A549 (cell line): Measurements from ENCODE around the gene JAKMIP1. TPM values are rescaled to one million over a fixed set of nuclear protein-coding genes. Genes with fewer than 3 reads are reported as not detected.
"Not testable (repeated sequence)": the region's sequence is repeated elsewhere in the genome, so short reads cannot be mapped to it uniquely, and the experiment has no call there.

ENCODE experiments used
- ATAC-seq, 2 experiments: fragments of 200-7000 bp in 1 of 2; fragments of >200 bp in 1 of 2; cut with Nextera tagmentation in 1 of 2; cut with Tn5 transposase in 1 of 2; 3 replicates each; pipeline versions ENCODE4 v1.8.0 to v1.9.1; 2018 to 2020; ENCODE audit warnings: mild to moderate bottlenecking in 1 of 2, moderate library complexity in 1 of 2
- CTCF ChIA-PET: fragments of 300-600 bp; sonication (Branson Sonifier 250); formaldehyde crosslinking; extraction: SDS; loops from one replicate; lab custom pipeline; 2021; ENCODE audit warnings: antibody characterized with exemption, inconsistent platforms; lab: Yijun Ruan, JAX
- POLR2A ChIA-PET: fragments of 350-600 bp; formaldehyde crosslinking; extraction: SDS; loops from one replicate; lab custom pipeline; 2021; ENCODE audit warnings: antibody characterized with exemption, inconsistent platforms; lab: Yijun Ruan, JAX
- DNase-seq, 2 experiments: peaks; one replicate each; pipeline versions ENCODE4 v3.0.0 to v3.0.0-alpha.2; 2011 to 2016; ENCODE audit warnings: low read depth in 1 of 2, low spot score in 1 of 2
- FAIRE-seq: peaks from 2 replicates; lab custom pipeline; 2011; peaks lifted over from hg19 to GRCh38; lab: Jason Lieb, UNC
- H3K27ac ChIP-seq, 2 experiments: fragments of >200 bp; sonication (Bioruptor Twin); formaldehyde crosslinking; 3 replicates each; pipeline ENCODE4 v1.5.1; 2016 to 2017
- H3K4me1 ChIP-seq: fragments of >200 bp; sonication (Bioruptor Twin); formaldehyde crosslinking; 3 replicates; pipeline ENCODE4 v1.6.1; 2016
- H3K4me2 ChIP-seq: fragments of >200 bp; sonication (Bioruptor Twin); formaldehyde crosslinking; 3 replicates; pipeline ENCODE4 v1.6.1; 2016
- H3K4me3 ChIP-seq: fragments of >200 bp; sonication (Bioruptor Twin); formaldehyde crosslinking; 3 replicates; pipeline ENCODE4 v1.5.1; 2016
- H3K9me3 ChIP-seq: fragments of >200 bp; sonication (Bioruptor Twin); formaldehyde crosslinking; 3 replicates; pipeline ENCODE4 v1.6.1; 2016
- BHLHE40 ChIP-seq: IDR thresholded peaks from 2 replicates; pipeline ENCODE4 v1.6.1; 2012; ENCODE audit warnings: low read depth, low read length, inconsistent platforms
- CBX8 ChIP-seq: fragments of 200-600 bp; sonication (generic); IDR thresholded peaks from 2 replicates; pipeline ENCODE4 v1.6.1; 2016
- CEBPB ChIP-seq, 2 experiments: fragments of >200 bp in 1 of 2; sonication (Bioruptor Twin) in 1 of 2; formaldehyde crosslinking in 1 of 2; IDR thresholded peaks; 2 replicates each; pipeline ENCODE4 v1.6.1; 2012 to 2016
- CHD2 ChIP-seq: fragments of 150-350 bp; IDR thresholded peaks from 2 replicates; pipeline ENCODE4 v1.6.1; 2014; ENCODE audit warnings: low read length; ENCODE audit not compliant: partially characterized antibody
- CHD4 ChIP-seq: fragments of 200-600 bp; sonication (generic); IDR thresholded peaks from 2 replicates; pipeline ENCODE4 v1.6.1; 2016; ENCODE audit warnings: antibody characterized with exemption, mild to moderate bottlenecking, borderline replicate concordance
- E2F6 ChIP-seq: IDR thresholded peaks from 2 replicates; pipeline ENCODE4 v1.6.1; 2012; ENCODE audit warnings: low read depth, borderline replicate concordance
- ELK1 ChIP-seq: fragments of 150-350 bp; IDR thresholded peaks from 2 replicates; pipeline ENCODE4 v1.6.1; 2014; ENCODE audit warnings: low read depth, mild to moderate bottlenecking, low read length
- EP300 ChIP-seq, 2 experiments: fragments of >200 bp; sonication (Bioruptor Twin); formaldehyde crosslinking; IDR thresholded peaks; 2 replicates in 1 of 2; 3 replicates in 1 of 2; pipeline ENCODE4 v1.6.1; 2016 to 2017
- ESRRA ChIP-seq: fragments of 150-350 bp; IDR thresholded peaks from 2 replicates; pipeline ENCODE4 v1.6.1; 2014; ENCODE audit warnings: mild to moderate bottlenecking, low read length, borderline replicate concordance
- GATA3 ChIP-seq: IDR thresholded peaks from 2 replicates; pipeline ENCODE4 v1.6.1; 2012; ENCODE audit warnings: borderline replicate concordance
- HES2 ChIP-seq: fragments of >200 bp; sonication (Bioruptor Twin); formaldehyde crosslinking; IDR thresholded peaks from 2 replicates; pipeline ENCODE4 v1.6.1; 2016
- HOXB13 ChIP-seq: fragments of 250-450 bp; sonication (Bioruptor Pico); IDR thresholded peaks from 2 replicates; pipeline ENCODE4 v1.5.0; 2020; ENCODE audit warnings: low read depth, mild to moderate bottlenecking, moderate library complexity
- JUN ChIP-seq, 2 experiments: fragments of >200 bp; sonication (Bioruptor Twin); formaldehyde crosslinking; IDR thresholded peaks; 2 replicates in 1 of 2; 3 replicates in 1 of 2; pipeline ENCODE4 v1.6.1; 2016 to 2017
- JUNB ChIP-seq: fragments of >200 bp; sonication (Bioruptor Twin); formaldehyde crosslinking; IDR thresholded peaks from 2 replicates; pipeline ENCODE4 v1.6.1; 2016
- MAFK ChIP-seq: fragments of 450-650 bp; IDR thresholded peaks from 2 replicates; pipeline ENCODE4 v1.6.1; 2014; ENCODE audit not compliant: partially characterized antibody
- MAZ ChIP-seq: fragments of 150-350 bp; IDR thresholded peaks from 2 replicates; pipeline ENCODE4 v1.6.1; 2014; ENCODE audit warnings: antibody characterized with exemption, low read depth, low read length, borderline replicate concordance
- MYC ChIP-seq: IDR thresholded peaks from 2 replicates; pipeline ENCODE4 v1.6.1; 2012; ENCODE audit warnings: mild to moderate bottlenecking, inconsistent platforms, low read length, improper control_type of control experiment, borderline replicate concordance
- NPAS2 ChIP-seq: fragments of 250-450 bp; sonication (Bioruptor Pico); IDR thresholded peaks from 2 replicates; pipeline ENCODE4 v1.8.0; 2022; ENCODE audit warnings: mild to moderate bottlenecking, moderate library complexity, borderline replicate concordance
- PBX3 ChIP-seq: IDR thresholded peaks from 2 replicates; pipeline ENCODE4 v1.6.1; 2012
- POLR2A ChIP-seq: IDR thresholded peaks from 2 replicates; pipeline ENCODE4 v1.6.1; 2012; ENCODE audit warnings: mild to moderate bottlenecking, low read length
- REST ChIP-seq: fragments of 200-600 bp; sonication (generic); IDR thresholded peaks from 2 replicates; pipeline ENCODE4 v1.6.1; 2016; ENCODE audit warnings: antibody characterized with exemption, mild to moderate bottlenecking, moderate library complexity
- RFX5 ChIP-seq: fragments of 450-650 bp; IDR thresholded peaks from 2 replicates; pipeline ENCODE4 v1.7.1; 2014; ENCODE audit warnings: antibody characterized with exemption, mild to moderate bottlenecking, moderate library complexity
- TFCP2L1 ChIP-seq: fragments of 250-450 bp; sonication (Bioruptor Pico); IDR thresholded peaks from 2 replicates; pipeline ENCODE4 v1.5.0; 2021; ENCODE audit warnings: mild to moderate bottlenecking
- TP53 ChIP-seq: fragments of 250-450 bp; sonication (Bioruptor Pico); IDR thresholded peaks from 2 replicates; pipeline ENCODE4 v1.5.0; 2021; ENCODE audit warnings: mild to moderate bottlenecking, moderate library complexity
- ZC3H11A ChIP-seq: fragments of 450-650 bp; IDR thresholded peaks from 2 replicates; pipeline ENCODE4 v1.6.1; 2014; ENCODE audit warnings: antibody characterized with exemption, mild to moderate bottlenecking
- ZFP36 ChIP-seq: fragments of 450-650 bp; IDR thresholded peaks from 2 replicates; pipeline ENCODE4 v1.6.1; 2014; ENCODE audit warnings: borderline replicate concordance; ENCODE audit not compliant: partially characterized antibody
- ZSCAN20 ChIP-seq: fragments of 250-450 bp; sonication (Bioruptor Pico); IDR thresholded peaks from 2 replicates; pipeline ENCODE4 v1.8.0; 2022; ENCODE audit warnings: mild to moderate bottlenecking, moderate library complexity
- whole genome bisulfite sequencing: methylation state at CpG from one replicate; pipeline ENCODE4 v1.1.6; 2017; ENCODE audit errors: missing lambda C conversion rate; 5-methylcytosine and 5-hydroxymethylcytosine counted together
- polyA plus RNA-seq, 4 experiments: library from polyadenylated mRNA; depleted of rRNA in 3 of 4; stranded (reverse); fragments of >200 nt; fragmentation: RNase III in 1 of 4; extraction: RNeasy Plus Mini Kit Qiagen cat#74134 plus additional on column Dnase treatment in 1 of 4; gene quantifications; 2 replicates in 3 of 4; 3 replicates in 1 of 4; pipeline ENCODE4 v1.2.3, GENCODE V29; 2011 to 2017

JAKMIP1 gene
- polyA plus RNA-seq, 2 of the 4 experiments (the other 2 are of a cell fraction): not detected

GRCh38 chr4:6008092-6008551 lies 192.2 kb downstream of the JAKMIP1 start:
- Histone ChIP-seq H3K4me1 (no peaks in the 10 kb centered on the region), H3K27ac (no peak overlapping the region), H3K4me3 (0 out of 3 replicates have a peak overlapping the region, but pooled peaks have one; percentile 17)
- FAIRE-seq (no peak), ATAC-seq (peak; percentile 90 to 98), DNase-seq (peak; percentile 31 to 45)
- CTCF ChIA-PET: interaction anchor here (0.9 to 4.8 kb wide), 2 partner anchors 10 to 12 kb away, joined by 3 to 19 read pairs; partner anchors contain the start of gene C4orf50
- TF ChIP-seq GATA3 (no peak), ZSCAN20 (CRISPR knock-in tag) (no peak), TP53 (no peak), CHD2 (no peak), ELK1 (no peak), RFX5 (no peak), MAFK (no peak), ZC3H11A (no peak), NPAS2 (no peak), CBX8 (no peak), PBX3 (no peak), POLR2A (no peak), REST (no peak)
- TF ChIP-seq, all 56 proteins: peak for 0
- POLR2A ChIA-PET: no interaction called here
- WGBS: 0% methylated on average over 1 of the region's 54 CpGs
- H3K4me2 ChIP-seq: peak overlapping the region; percentile 56
- no peaks in the 10 kb centered on the region for H3K9me3 ChIP-seq

- no peak for DNase-seq
- H3K4me3 ChIP-seq: no peak overlapping the region
- WGBS: 25% methylated on average over 4 of the region's 4 CpGs
- H3K4me1 ChIP-seq: no peaks in the 10 kb centered on the region
- FAIRE-seq: no peak
- no peak overlapping the region for H3K27ac ChIP-seq
- ChIA-PET CTCF (interaction anchor here (2.8 kb wide), 1 partner anchor 14 kb away, joined by 16 read pairs; the partner anchor contains the start of gene C4orf50), POLR2A (no interaction called here)
- H3K4me2 ChIP-seq: no peak overlapping the region
- TF ChIP-seq MAFK (no peak), ESRRA (no peak), JUN (IDR thresholded peaks at IDR 0.05) (no peak), NPAS2 (no peak), CHD4 (no peak), HOXB13 (no peak), CHD2 (no peak), CEBPB (IDR thresholded peaks at IDR 0.05) (no peak), E2F6 (no peak), TFCP2L1 (CRISPR knock-in tag) (no peak), HES2 (no peak), ZSCAN20 (CRISPR knock-in tag) (no peak), GATA3 (no peak), MYC (no peak), JUNB (no peak), PBX3 (no peak), EP300 (IDR thresholded peaks at IDR 0.05) (no peak), BHLHE40 (no peak), ZFP36 (no peak), MAZ (no peak)
- H3K9me3 ChIP-seq: no peaks in the 10 kb centered on the region
- no peak for ATAC-seq
These were observed 195.2 kb downstream of the JAKMIP1 start for GRCh38 chr4:6005175-6005574.

GRCh38 chr4:6003485-6003884 lies 196.9 kb downstream of the JAKMIP1 start:
- DNase-seq, H3K4me2 ChIP-seq, CTCF ChIA-PET, H3K4me3 ChIP-seq, H3K27ac ChIP-seq, POLR2A ChIA-PET, H3K4me1 ChIP-seq, H3K9me3 ChIP-seq, FAIRE-seq, ATAC-seq: not testable (repeated sequence)
- 6% methylated on average over 1 of the region's 1 CpG for WGBS
